Measurements from ENCODE around the gene PEX5L. TPM values are rescaled to one million over a fixed set of nuclear protein-coding genes. Genes with fewer than 3 reads are reported as not detected.
A peak's percentile ranks its signal among the peaks of the same experiment; 100 is the strongest.

PEX5L gene
- total RNA-seq, 4 donors from 2014 or later = 7.9 TPM; not detected in 3

- H3K27me3 ChIP-seq = peaks cover 18% of the 10 kb centered on the region
- no peak for ATAC-seq
- H3K4me3 ChIP-seq = no peak overlapping the region
- H3K9me3 ChIP-seq = no peaks in the 10 kb centered on the region
- no peak for TF ChIP-seq POLR2AphosphoS5 (IDR thresholded peaks at IDR 0.05)
- no peak for TF ChIP-seq CTCF (IDR thresholded peaks at IDR 0.05)
- no peak for TF ChIP-seq POLR2A (IDR thresholded peaks at IDR 0.05)
- no peak for TF ChIP-seq EP300 (IDR thresholded peaks at IDR 0.05)
- H3K27ac ChIP-seq = no peak overlapping the region
- 82% methylated on average over 3 of the region's 3 CpGs for WGBS, 2 donors (ENCODE audit: low coverage in 1 of 2)
- H3K36me3 ChIP-seq = no peaks in the 10 kb centered on the region
- no peaks in the 10 kb centered on the region for H3K4me1 ChIP-seq
Measured at GRCh38 chr3:179822296-179822695, 214.4 kb downstream of the PEX5L start.

DNA sequence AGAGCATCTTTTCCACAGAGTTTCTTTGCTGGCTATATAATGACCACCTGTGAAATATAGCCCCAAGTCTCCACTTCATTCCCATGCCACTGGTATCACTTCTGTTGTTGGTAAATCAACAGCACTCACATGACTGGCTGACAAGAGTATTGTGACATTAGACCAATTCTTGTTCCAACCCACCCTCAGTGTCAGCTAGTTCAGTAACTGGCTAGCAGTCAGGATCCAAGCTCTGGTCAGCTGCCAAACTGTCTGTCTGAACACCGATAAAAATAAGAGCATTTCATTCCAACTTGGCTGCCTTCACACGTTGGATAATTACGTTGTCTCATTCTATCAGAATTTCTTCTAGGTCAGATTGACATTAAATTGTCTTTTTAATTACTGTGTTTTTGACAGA is 217.4 kb downstream of the PEX5L start:
- no peak for ATAC-seq
- 38 to 41% methylated on average over 3 of the region's 3 CpGs for WGBS, 2 donors (ENCODE audit: low coverage in 1 of 2)
- Histone ChIP-seq H3K4me3 (no peak overlapping the region), H3K36me3 (no peaks in the 10 kb centered on the region), H3K4me1 (no peaks in the 10 kb centered on the region), H3K27ac (no peak overlapping the region), H3K9me3 (no peaks in the 10 kb centered on the region), H3K27me3 (peaks cover 18% of the 10 kb centered on the region)
- TF ChIP-seq POLR2A (IDR thresholded peaks at IDR 0.05) (no peak), POLR2AphosphoS5 (IDR thresholded peaks at IDR 0.05) (no peak), CTCF (IDR thresholded peaks at IDR 0.05) (no peak), EP300 (IDR thresholded peaks at IDR 0.05) (no peak)

DNA sequence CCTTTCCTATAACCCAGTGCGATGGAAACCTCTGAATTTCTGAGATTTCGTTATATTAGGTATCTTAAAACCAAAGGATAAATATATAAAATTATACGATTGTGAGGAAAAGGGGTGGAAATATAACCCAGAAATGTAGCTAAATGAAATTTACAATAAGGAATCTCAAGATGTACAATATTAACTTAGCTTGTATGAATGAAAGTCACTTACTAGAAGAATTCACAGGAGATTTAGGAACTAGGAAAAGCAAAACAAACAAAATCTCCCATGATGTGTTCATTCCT is 224.7 kb downstream of the PEX5L start:
- H3K27me3 ChIP-seq = no peaks in the 10 kb centered on the region
- H3K36me3 ChIP-seq = no peaks in the 10 kb centered on the region
- H3K27ac ChIP-seq = no peak overlapping the region
- TF ChIP-seq POLR2A (IDR thresholded peaks at IDR 0.05) (no peak), CTCF (IDR thresholded peaks at IDR 0.05) (no peak), EP300 (IDR thresholded peaks at IDR 0.05) (no peak), POLR2AphosphoS5 (IDR thresholded peaks at IDR 0.05) (no peak)
- WGBS, 2 donors (ENCODE audit: low coverage in 1 of 2) = 80 to 89% methylated on average over 3 of the region's 3 CpGs
- H3K9me3 ChIP-seq = no peaks in the 10 kb centered on the region
- H3K4me1 ChIP-seq = no peaks in the 10 kb centered on the region
- ATAC-seq = no peak
- H3K4me3 ChIP-seq = no peak overlapping the region

GRCh38 chr3:179811321-179812095 is 225.2 kb downstream of the PEX5L start:
- Histone ChIP-seq H3K36me3 (no peaks in the 10 kb centered on the region), H3K4me3 (no peak overlapping the region), H3K27ac (no peak overlapping the region), H3K9me3 (no peaks in the 10 kb centered on the region), H3K27me3 (no peaks in the 10 kb centered on the region), H3K4me1 (no peaks in the 10 kb centered on the region)
- ATAC-seq = no peak
- 19 to 21% methylated on average over 8 to 9 of the region's 9 CpGs for WGBS, 2 donors (ENCODE audit: low coverage in 1 of 2)
- TF ChIP-seq EP300 (IDR thresholded peaks at IDR 0.05) (no peak), CTCF (IDR thresholded peaks at IDR 0.05) (peak in 1 of 4 experiments; percentile 35)

- TF ChIP-seq POLR2AphosphoS5 (IDR thresholded peaks at IDR 0.05) (no peak), CTCF (IDR thresholded peaks at IDR 0.05) (no peak), POLR2A (IDR thresholded peaks at IDR 0.05) (no peak), EP300 (IDR thresholded peaks at IDR 0.05) (no peak)
- no peak overlapping the region for H3K27ac ChIP-seq
- H3K9me3 ChIP-seq = no peaks in the 10 kb centered on the region
- no peaks in the 10 kb centered on the region for H3K4me1 ChIP-seq
- H3K4me3 ChIP-seq = no peak overlapping the region
- no peak for ATAC-seq
- no peaks in the 10 kb centered on the region for H3K27me3 ChIP-seq
- H3K36me3 ChIP-seq = no peaks in the 10 kb centered on the region
Measured at GRCh38 chr3:179809639-179810038, 227.1 kb downstream of the PEX5L start.

Data from gastroesophageal sphincter (tissue), 4 donors.